ENCODE data around the gene OR2AE1. TPM values are rescaled to one million over a fixed set of nuclear protein-coding genes. Genes with fewer than 3 reads are reported as not detected.

Gene OR2AE1
- total RNA-seq, 1 donor: 0.72 TPM

- Histone ChIP-seq H3K27ac (ENCODE audit: low read depth, low read length) (no peak overlapping the region), H3K4me1 (ENCODE audit: insufficient read depth, low read length) (no peaks in the 10 kb centered on the region), H2AFZ (ENCODE audit: low read length) (no peak overlapping the region), H3K4me3 (ENCODE audit: insufficient read depth, low read length) (no peak overlapping the region), H3K79me2 (ENCODE audit: insufficient read depth, low read length) (no peaks in the 10 kb centered on the region), H3K9me3 (ENCODE audit: low read depth, low read length) (no peaks in the 10 kb centered on the region), H4K20me1 (ENCODE audit: insufficient read depth, low read length) (no peaks in the 10 kb centered on the region), H3K27me3 (ENCODE audit: insufficient read depth, low read length) (peaks cover 48% of the 10 kb centered on the region), H3K36me3 (ENCODE audit: insufficient read depth, low read length) (no peaks in the 10 kb centered on the region), H3K4me2 (ENCODE audit: insufficient read depth, low read length) (no peak overlapping the region)
- TF ChIP-seq CTCF (IDR thresholded peaks at IDR 0.05; ENCODE audit: extremely low read depth, low read depth, low read length): no peak
- no peak for DNase-seq (ENCODE audit: insufficient read length, low spot score, missing footprints)
These were observed 45.2 kb downstream of the OR2AE1 start for GRCh38 chr7:99831595-99831994.

DNA sequence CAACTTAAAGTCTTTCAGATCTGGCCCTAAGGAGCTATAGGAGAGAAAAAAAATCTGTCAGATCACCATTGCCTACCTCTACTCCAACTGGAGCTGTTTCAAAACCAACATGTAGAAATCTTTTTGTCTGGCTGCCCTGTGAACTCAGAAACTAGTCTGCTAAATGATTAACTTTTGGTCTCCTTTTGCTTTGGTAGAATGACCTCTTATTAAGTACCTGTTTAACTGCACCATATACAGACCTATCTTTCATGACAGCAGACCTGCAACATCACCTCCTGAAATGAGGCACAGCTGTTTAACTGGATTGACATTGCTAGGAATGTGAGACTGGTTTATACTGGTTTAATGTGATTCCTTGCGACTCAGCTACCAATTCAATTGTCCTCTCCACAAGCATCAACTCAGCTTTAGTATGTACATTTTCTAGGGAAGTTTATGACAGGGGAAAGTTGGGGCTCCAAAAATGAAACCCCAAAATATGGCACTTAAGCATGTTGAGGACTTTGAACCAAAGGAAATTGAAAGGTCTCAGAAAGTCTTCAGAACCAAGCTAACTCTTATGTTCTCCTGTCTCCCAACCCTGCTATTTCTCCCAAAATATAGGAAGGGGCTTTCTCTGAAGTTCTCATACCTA is 47.2 kb downstream of the OR2AE1 start:
- H2AFZ ChIP-seq (ENCODE audit: low read length): no peak overlapping the region
- no peaks in the 10 kb centered on the region for H4K20me1 ChIP-seq (ENCODE audit: insufficient read depth, low read length)
- TF ChIP-seq CTCF (IDR thresholded peaks at IDR 0.05; ENCODE audit: extremely low read depth, low read depth, low read length): no peak
- H3K4me1 ChIP-seq (ENCODE audit: insufficient read depth, low read length): no peaks in the 10 kb centered on the region
- H3K27me3 ChIP-seq (ENCODE audit: insufficient read depth, low read length): peaks cover 53% of the 10 kb centered on the region
- no peaks in the 10 kb centered on the region for H3K9me3 ChIP-seq (ENCODE audit: low read depth, low read length)
- DNase-seq (ENCODE audit: insufficient read length, low spot score, missing footprints): no peak
- H3K4me3 ChIP-seq (ENCODE audit: insufficient read depth, low read length): no peak overlapping the region
- H3K4me2 ChIP-seq (ENCODE audit: insufficient read depth, low read length): no peak overlapping the region
- H3K79me2 ChIP-seq (ENCODE audit: insufficient read depth, low read length): no peaks in the 10 kb centered on the region
- H3K27ac ChIP-seq (ENCODE audit: low read depth, low read length): no peak overlapping the region
- no peaks in the 10 kb centered on the region for H3K36me3 ChIP-seq (ENCODE audit: insufficient read depth, low read length)

GRCh38 chr7:99828811-99829210 is 48.0 kb downstream of the OR2AE1 start:
- no peaks in the 10 kb centered on the region for H3K9me3 ChIP-seq (ENCODE audit: low read depth, low read length)
- no peaks in the 10 kb centered on the region for H3K79me2 ChIP-seq (ENCODE audit: insufficient read depth, low read length)
- no peak overlapping the region for H2AFZ ChIP-seq (ENCODE audit: low read length)
- peaks cover 53% of the 10 kb centered on the region for H3K27me3 ChIP-seq (ENCODE audit: insufficient read depth, low read length)
- H3K27ac ChIP-seq (ENCODE audit: low read depth, low read length): no peak overlapping the region
- no peak overlapping the region for H3K4me3 ChIP-seq (ENCODE audit: insufficient read depth, low read length)
- H3K36me3 ChIP-seq (ENCODE audit: insufficient read depth, low read length): no peaks in the 10 kb centered on the region
- TF ChIP-seq CTCF (IDR thresholded peaks at IDR 0.05; ENCODE audit: extremely low read depth, low read depth, low read length): no peak
- H3K4me2 ChIP-seq (ENCODE audit: insufficient read depth, low read length): no peak overlapping the region
- H3K4me1 ChIP-seq (ENCODE audit: insufficient read depth, low read length): no peaks in the 10 kb centered on the region
- H4K20me1 ChIP-seq (ENCODE audit: insufficient read depth, low read length): no peaks in the 10 kb centered on the region
- no peak for DNase-seq (ENCODE audit: insufficient read length, low spot score, missing footprints)

DNA sequence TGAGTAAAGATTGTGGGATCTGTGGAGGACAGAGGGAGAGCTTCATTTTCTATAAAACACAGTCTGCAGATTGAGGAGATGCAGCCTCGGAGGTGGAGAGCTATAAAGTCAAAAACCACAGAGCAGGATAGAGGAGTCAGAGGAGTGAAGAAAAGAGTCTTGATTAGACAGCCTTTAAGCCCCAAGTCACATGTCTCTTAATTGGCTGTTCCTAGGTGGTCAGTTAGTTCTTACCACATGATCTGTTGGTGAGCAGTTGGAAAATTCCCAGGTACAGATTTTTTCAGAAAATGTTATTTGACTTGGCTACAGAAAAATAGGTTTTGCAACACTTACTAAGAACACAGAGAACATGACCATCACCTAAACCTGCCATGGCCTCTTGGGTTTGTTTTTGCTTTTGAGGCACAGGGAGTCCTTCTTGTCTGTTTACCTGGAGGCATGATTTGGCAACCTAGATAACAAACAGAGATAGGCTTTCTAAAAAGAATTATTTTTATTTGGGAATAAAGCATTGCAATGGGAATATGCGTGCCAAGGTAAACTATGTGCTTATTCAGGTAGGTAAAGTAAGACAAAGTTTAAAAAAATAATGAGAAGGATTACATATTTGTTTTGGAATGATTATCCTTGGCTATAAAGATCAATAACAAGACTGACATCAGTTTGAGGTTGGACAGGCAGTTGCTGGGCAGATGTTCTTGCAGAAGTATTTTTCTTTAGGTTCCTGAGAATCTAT is 49.6 kb downstream of the OR2AE1 start:
- H3K9me3 ChIP-seq (ENCODE audit: low read depth, low read length): no peaks in the 10 kb centered on the region
- no peak overlapping the region for H3K27ac ChIP-seq (ENCODE audit: low read depth, low read length)
- no peak for TF ChIP-seq CTCF (IDR thresholded peaks at IDR 0.05; ENCODE audit: extremely low read depth, low read depth, low read length)
- H4K20me1 ChIP-seq (ENCODE audit: insufficient read depth, low read length): no peaks in the 10 kb centered on the region
- H3K4me1 ChIP-seq (ENCODE audit: insufficient read depth, low read length): no peaks in the 10 kb centered on the region
- H3K4me2 ChIP-seq (ENCODE audit: insufficient read depth, low read length): no peak overlapping the region
- no peak overlapping the region for H2AFZ ChIP-seq (ENCODE audit: low read length)
- H3K36me3 ChIP-seq (ENCODE audit: insufficient read depth, low read length): no peaks in the 10 kb centered on the region
- no peaks in the 10 kb centered on the region for H3K79me2 ChIP-seq (ENCODE audit: insufficient read depth, low read length)
- H3K27me3 ChIP-seq (ENCODE audit: insufficient read depth, low read length): peaks cover 44% of the 10 kb centered on the region
- DNase-seq (ENCODE audit: insufficient read length, low spot score, missing footprints): no peak
- H3K4me3 ChIP-seq (ENCODE audit: insufficient read depth, low read length): no peak overlapping the region
